Hippocampal formation (tissue), 2 donors: ENCODE measurements around the gene MCRIP1.

Experiments
- DNase-seq, 2 donors: peaks; one replicate each; lab custom pipeline; 2025; lab: John Stamatoyannopoulos, UW

MCRIP1 gene

GRCh38 chr17:81819708-81820107, 13.4 kb downstream of the MCRIP1 start:
- no peak for DNase-seq

- no peak for DNase-seq
Observed at GRCh38 chr17:81817758-81818147, 15.3 kb downstream of the MCRIP1 start.

- DNase-seq = no peak
Observed at GRCh38 chr17:81815646-81815986, 17.5 kb downstream of the MCRIP1 start.

DNA sequence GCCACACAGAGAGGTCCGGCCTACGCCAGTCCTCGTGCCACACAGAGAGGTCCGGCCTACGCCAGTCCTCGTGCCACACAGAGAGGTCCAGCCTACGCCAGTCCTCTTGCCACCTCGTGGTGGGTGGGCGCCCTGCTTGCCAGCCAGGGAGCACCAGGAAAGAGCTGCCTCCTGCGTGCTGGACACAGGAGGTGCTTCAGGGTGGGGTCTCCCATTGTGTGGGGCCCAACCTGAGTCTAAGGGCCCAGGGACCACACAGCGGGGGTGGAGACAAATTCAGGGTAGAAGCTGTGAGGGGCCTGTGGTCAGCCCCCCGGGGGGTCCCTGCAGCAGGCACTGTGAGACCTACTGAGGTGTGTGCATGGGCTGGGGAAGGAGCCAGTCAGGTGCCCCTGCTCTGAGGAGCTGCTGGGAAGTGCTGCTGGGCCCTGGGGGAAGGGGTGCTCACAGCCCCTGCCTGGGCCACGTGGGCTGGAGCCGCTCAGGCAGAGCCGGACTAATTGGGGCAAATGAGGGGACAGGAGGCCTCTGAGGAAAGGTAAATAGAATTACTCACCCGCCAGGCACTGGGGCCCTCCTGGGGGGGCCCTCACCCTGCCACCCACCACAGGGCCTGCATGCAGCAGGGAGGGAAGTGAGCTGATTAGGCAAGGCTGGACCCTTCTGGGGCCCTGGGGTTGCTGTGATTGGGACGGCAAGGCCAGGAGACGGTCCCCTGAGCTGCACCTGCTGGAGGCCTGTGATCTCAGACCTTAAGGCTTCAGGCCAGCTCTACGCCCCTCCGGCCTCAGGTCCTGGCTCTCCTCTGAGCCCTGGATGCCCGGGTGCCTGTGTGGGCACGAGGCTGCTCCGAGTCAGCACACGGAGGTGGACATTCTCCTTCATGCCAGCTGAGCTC, 18.1 kb downstream of the MCRIP1 start:
- DNase-seq = no peak

GRCh38 chr17:81813861-81814683, 19.0 kb downstream of the MCRIP1 start:
- no peak for DNase-seq

DNA sequence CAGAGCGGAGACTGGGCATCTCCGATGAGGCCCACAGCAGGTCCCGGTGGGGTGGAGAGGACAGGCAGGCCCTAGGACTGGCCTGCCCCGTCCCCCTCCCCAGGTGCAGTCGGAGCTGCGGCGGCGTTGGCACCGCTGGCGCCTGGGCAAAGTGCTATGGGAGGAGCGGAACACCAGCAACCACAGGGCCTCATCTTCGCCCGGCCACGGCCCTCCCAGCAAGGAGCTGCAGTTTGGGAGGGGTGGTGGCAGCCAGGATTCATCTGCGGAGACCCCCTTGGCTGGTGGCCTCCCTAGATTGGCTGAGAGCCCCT, 19.8 kb downstream of the MCRIP1 start:
- no peak for DNase-seq

DNA sequence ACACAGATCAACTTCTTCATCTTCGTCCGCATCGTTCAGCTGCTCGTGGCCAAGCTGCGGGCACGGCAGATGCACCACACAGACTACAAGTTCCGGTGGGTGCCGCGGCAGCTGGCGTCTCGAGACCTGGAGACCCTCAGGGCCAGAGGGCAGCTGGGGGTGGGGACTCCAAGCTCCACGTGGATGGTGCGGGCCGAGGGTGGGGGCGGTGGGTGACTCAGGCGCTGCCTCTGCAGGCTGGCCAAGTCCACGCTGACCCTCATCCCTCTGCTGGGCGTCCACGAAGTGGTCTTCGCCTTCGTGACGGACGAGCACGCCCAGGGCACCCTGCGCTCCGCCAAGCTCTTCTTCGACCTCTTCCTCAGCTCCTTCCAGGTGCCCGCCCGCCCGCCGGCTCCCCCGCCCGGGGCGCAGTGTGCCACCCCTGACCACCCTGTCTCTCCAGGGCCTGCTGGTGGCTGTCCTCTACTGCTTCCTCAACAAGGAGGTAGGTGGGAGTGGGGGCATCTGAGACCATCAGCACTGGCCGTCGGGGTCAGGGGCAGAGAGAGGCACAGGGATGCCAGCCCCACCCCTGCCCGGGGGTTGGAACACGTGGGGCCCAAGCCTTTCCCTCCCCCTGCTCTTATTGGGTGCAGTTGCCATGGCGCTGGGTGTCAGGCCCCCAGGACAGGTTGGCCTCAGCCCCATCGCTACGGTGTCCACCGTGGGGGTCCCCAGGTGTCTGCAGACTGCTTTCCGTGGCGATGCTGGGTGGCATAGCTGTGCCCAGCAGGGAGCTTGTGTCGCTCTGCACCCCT, 20.3 kb downstream of the MCRIP1 start:
- no peak for DNase-seq

- DNase-seq = no peak
Observed at GRCh38 chr17:81811705-81812570, 21.2 kb downstream of the MCRIP1 start.

- no peak for DNase-seq
Observed at GRCh38 chr17:81810892-81811704, 22.0 kb downstream of the MCRIP1 start.

DNA sequence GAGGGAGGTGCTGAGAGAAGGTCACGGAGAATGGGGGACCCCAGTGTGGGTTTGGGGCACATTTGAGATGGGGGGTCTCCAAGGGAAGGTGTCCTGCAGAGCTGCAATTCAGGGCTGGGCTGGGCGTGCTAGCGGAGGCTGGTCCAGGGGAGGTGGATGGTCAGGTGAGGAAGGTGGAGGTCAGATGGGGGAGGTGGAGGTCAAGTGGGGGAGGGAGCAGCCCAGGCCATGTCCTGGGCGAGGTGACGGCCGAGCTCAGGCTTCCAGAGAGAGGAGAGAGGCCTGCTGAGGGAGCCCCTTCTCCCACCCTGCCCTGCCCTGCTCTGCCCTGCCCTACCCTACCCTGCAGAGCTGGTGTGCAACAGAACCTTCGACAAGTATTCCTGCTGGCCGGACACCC, 22.6 kb downstream of the MCRIP1 start:
- no peak for DNase-seq

- no peak for DNase-seq
Observed at GRCh38 chr17:81809556-81809998, 23.5 kb downstream of the MCRIP1 start.

GRCh38 chr17:81808778-81809555, 24.1 kb downstream of the MCRIP1 start:
- DNase-seq = no peak

GRCh38 chr17:81807839-81808238, 25.3 kb downstream of the MCRIP1 start:
- no peak for DNase-seq

GRCh38 chr17:81807210-81807719, 25.8 kb downstream of the MCRIP1 start:
- DNase-seq = no peak

DNA sequence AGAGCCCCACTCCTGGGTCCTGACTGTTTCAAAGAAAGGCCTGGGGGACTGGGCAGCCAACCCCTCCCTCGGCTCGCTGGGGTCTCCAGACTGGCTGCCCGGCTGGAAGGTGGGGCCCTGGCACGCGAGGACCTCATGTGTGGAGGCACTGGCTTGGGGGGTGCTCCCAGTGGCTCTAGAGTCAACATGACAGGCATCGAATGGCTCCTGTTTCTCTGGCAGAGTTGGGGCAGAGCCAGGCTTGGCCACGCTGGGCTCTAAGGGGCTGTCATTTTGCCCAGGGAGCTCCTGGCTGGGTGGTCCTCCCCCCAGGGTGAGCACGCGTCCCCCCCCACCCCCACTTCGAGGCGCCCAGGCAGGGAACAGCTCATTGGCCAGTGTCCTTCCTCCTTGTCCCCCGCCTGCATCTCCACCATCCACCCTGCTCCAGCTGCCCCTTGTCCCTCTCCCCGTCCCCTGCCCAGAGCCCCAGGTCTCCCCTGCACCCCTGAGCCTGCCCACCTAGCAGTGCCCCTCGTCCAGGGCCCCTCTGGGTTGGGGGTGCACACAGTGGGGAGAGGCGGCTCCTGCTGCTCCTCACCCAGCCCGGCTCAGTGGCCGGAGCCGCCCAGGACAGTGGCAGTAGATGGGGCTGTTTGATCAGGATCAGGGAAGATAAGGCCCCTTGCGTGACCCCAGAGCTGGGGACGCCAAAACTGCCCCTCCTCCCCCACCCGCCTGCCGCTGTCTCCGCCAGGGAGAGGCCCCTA, 26.5 kb downstream of the MCRIP1 start:
- no peak for DNase-seq

GRCh38 chr17:81805707-81806460, 27.2 kb downstream of the MCRIP1 start:
- no peak for DNase-seq

DNA sequence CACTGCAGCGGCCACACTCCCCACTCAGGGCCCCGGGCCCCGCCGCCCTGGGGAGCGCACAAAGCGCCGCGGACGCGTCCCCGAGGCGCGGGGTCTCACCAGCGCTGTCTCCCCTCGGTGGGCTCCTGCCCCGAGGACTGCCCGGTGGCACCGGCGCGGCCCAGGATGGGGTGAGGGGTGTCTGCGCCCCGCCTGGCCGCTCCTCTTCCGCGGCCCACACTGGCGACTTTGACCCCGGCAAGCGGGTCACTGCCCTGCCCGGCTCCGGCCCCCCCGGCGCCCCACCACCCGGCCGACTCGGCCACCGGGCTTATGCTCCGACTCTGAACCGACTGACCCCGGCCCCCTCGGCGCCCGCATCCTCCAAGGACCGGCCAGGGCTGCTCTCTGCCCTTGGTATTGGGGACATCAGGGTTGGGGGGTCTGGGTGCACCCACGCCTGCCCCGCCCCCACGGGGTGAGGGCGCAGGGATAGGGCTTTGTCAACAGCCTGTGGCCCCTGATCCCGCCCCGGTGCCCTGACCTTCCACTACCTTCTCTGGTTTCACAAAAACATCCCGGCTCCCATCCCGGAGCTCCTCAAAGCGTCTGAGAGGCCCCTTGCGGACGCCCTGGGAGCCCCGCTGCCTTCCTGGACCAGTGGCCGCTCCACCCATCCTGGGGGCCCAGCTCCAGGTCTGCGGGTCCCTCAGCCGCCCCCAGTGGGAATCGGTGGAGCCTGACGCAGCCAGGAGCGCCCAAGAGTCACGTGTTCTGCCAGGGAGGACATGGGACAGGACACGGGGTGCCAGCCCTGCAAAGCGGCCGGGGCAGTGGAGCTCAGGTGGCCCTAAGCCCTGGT, 28.3 kb downstream of the MCRIP1 start:
- no peak for DNase-seq
